GM23338 (cell line): ENCODE results near the gene CUEDC1. TPM values are rescaled to one million over a fixed set of nuclear protein-coding genes. Genes with fewer than 3 reads are reported as not detected.

Experiments
- ATAC-seq: fragments of 200-7000 bp; cut with Tn5 transposase; 3 replicates; pipeline ENCODE4 v1.9.1; 2020
- DNase-seq: peaks from one replicate; pipeline ENCODE4 v3.0.0-alpha.2; 2015; ENCODE audit warnings: low spot score
- H2AFZ ChIP-seq: fragments of 200-600 bp; sonication (generic); 2 replicates; pipeline ENCODE4 v1.8.0; 2016; ENCODE audit warnings: antibody characterized with exemption, mild to moderate bottlenecking, moderate library complexity
- H3F3A ChIP-seq: fragments of 200-600 bp; sonication (generic); replicated peaks from 2 replicates; pipeline ENCODE4 v1.8.0; 2017; ENCODE audit warnings: antibody characterized with exemption, mixed run types, low read depth
- H3K27ac ChIP-seq: fragments of 200-600 bp; sonication (generic); 2 replicates; pipeline ENCODE4 v1.6.1; 2016; ENCODE audit warnings: low read depth
- H3K27me3 ChIP-seq: fragments of 200-600 bp; sonication (generic); 2 replicates; pipeline ENCODE4 v1.8.0; 2016; ENCODE audit warnings: mild to moderate bottlenecking, mixed run types, moderate library complexity; ENCODE audit not compliant: insufficient read depth
- H3K36me3 ChIP-seq: fragments of 200-600 bp; sonication (generic); 2 replicates; pipeline ENCODE4 v1.8.0; 2016; ENCODE audit warnings: mild to moderate bottlenecking; ENCODE audit not compliant: insufficient read depth
- H3K4me1 ChIP-seq: fragments of 200-600 bp; sonication (generic); 2 replicates; pipeline ENCODE4 v1.8.0; 2016; ENCODE audit warnings: mild to moderate bottlenecking, moderate library complexity; ENCODE audit not compliant: insufficient read depth
- H3K4me2 ChIP-seq: fragments of 200-600 bp; sonication (generic); 2 replicates; pipeline ENCODE4 v1.7.1; 2017; ENCODE audit warnings: mixed run types
- H3K4me3 ChIP-seq: fragments of 200-600 bp; sonication (generic); 2 replicates; pipeline ENCODE4 v1.6.1; 2016; ENCODE audit warnings: mixed run types
- H3K79me2 ChIP-seq: fragments of 200-600 bp; sonication (generic); replicated peaks from 2 replicates; pipeline ENCODE4 v1.8.0; 2017; ENCODE audit warnings: mild to moderate bottlenecking; ENCODE audit not compliant: insufficient read depth
- H3K9me2 ChIP-seq: fragments of 200-600 bp; sonication (generic); 2 replicates; pipeline ENCODE4 v1.8.0; 2017; ENCODE audit not compliant: insufficient read depth
- H4K20me1 ChIP-seq: fragments of 200-600 bp; sonication (generic); replicated peaks from 2 replicates; pipeline ENCODE4 v1.8.0; 2017; ENCODE audit warnings: mild to moderate bottlenecking; ENCODE audit not compliant: insufficient read depth
- H3K27ac Mint-ChIP-seq: 2 replicates; pipeline ENCODE4 v1.8.0; 2020; ENCODE audit warnings: inconsistent platforms, mild to moderate bottlenecking, moderate library complexity, mixed read lengths
- H3K27me3 Mint-ChIP-seq: 3 replicates; pipeline ENCODE4 v1.8.0; 2022; ENCODE audit warnings: low read depth, mild to moderate bottlenecking, moderate library complexity, mixed read lengths, inconsistent platforms; ENCODE audit not compliant: insufficient read depth, poor library complexity
- H3K36me3 Mint-ChIP-seq: 3 replicates; pipeline ENCODE4 v1.8.0; 2021; ENCODE audit warnings: low read depth, mild to moderate bottlenecking, inconsistent platforms, moderate library complexity, mixed read lengths
- H3K4me1 Mint-ChIP-seq: 3 replicates; pipeline ENCODE4 v1.8.0; 2020; ENCODE audit warnings: mild to moderate bottlenecking, inconsistent platforms, mixed read lengths
- H3K4me3 Mint-ChIP-seq: 3 replicates; pipeline ENCODE4 v1.8.0; 2021; ENCODE audit warnings: moderate library complexity, mild to moderate bottlenecking, inconsistent platforms, mixed read lengths
- H3K9me3 Mint-ChIP-seq: 3 replicates; pipeline ENCODE4 v1.8.0; 2020; ENCODE audit warnings: moderate library complexity, mild to moderate bottlenecking, inconsistent platforms, mixed read lengths
- CREB1 ChIP-seq: fragments of 250-450 bp; sonication (Bioruptor Pico); IDR thresholded peaks from 2 replicates; pipeline ENCODE4 v1.5.0; 2020; ENCODE audit warnings: low read depth, mild to moderate bottlenecking, moderate library complexity
- EZH2 ChIP-seq: fragments of 200-600 bp; sonication (generic); IDR thresholded peaks from one replicate; pipeline ENCODE4 v1.8.0; 2017; ENCODE audit warnings: antibody characterized with exemption, mild to moderate bottlenecking, low read depth; ENCODE audit not compliant: unreplicated experiment
- EZH2phosphoT487 ChIP-seq: fragments of 200-600 bp; sonication (generic); IDR thresholded peaks from one replicate; pipeline ENCODE4 v1.8.1; 2018; ENCODE audit warnings: antibody characterized with exemption; ENCODE audit not compliant: unreplicated experiment
- JUNB ChIP-seq: IDR thresholded peaks from one replicate; pipeline ENCODE4 v1.6.1; 2016; ENCODE audit warnings: antibody characterized with exemption; ENCODE audit not compliant: unreplicated experiment
- NANOG ChIP-seq: IDR thresholded peaks from 2 replicates; pipeline ENCODE4 v1.6.1; 2016; ENCODE audit warnings: antibody characterized with exemption, borderline replicate concordance
- POLR2AphosphoS5 ChIP-seq: IDR thresholded peaks from 2 replicates; pipeline ENCODE4 v1.6.1; 2016; ENCODE audit warnings: antibody characterized with exemption, low read depth
- STAT1 ChIP-seq: IDR thresholded peaks from one replicate; pipeline ENCODE4 v1.6.1; 2016; ENCODE audit warnings: antibody characterized with exemption; ENCODE audit not compliant: unreplicated experiment
- ZNF331 ChIP-seq: fragments of 250-450 bp; sonication (Bioruptor Pico); IDR thresholded peaks from 2 replicates; pipeline ENCODE4 v1.5.0; 2020; ENCODE audit warnings: low read depth, mild to moderate bottlenecking, moderate library complexity
- polyA plus RNA-seq: library from polyadenylated mRNA; unstranded; fragments of >200 nt; fragmentation: Nextera tagmentation; extraction: Ambion mirVana; gene quantifications from 2 replicates; pipeline ENCODE4 v1.2.1, GENCODE V29; 2016
- total RNA-seq: library from RNA; depleted of rRNA; stranded (reverse); fragments of >200 nt; shearing (Covaris generic); gene quantifications from 2 replicates; pipeline ENCODE4 v1.2.3, GENCODE V29; 2014
- TF ChIP-seq, protein P1 (sequence below): IDR thresholded peaks from one replicate; pipeline ENCODE4 v1.6.1; 2018; ENCODE audit warnings: antibody characterized with exemption; ENCODE audit not compliant: unreplicated experiment
- TF ChIP-seq, protein P2 (sequence below): IDR thresholded peaks from 2 replicates; pipeline ENCODE4 v1.6.1; 2016; ENCODE audit warnings: antibody characterized with exemption

CUEDC1 gene
- total and polyA plus RNA-seq, 2 experiments from 2014 or later, result 3.0 to 7.7 TPM

DNA sequence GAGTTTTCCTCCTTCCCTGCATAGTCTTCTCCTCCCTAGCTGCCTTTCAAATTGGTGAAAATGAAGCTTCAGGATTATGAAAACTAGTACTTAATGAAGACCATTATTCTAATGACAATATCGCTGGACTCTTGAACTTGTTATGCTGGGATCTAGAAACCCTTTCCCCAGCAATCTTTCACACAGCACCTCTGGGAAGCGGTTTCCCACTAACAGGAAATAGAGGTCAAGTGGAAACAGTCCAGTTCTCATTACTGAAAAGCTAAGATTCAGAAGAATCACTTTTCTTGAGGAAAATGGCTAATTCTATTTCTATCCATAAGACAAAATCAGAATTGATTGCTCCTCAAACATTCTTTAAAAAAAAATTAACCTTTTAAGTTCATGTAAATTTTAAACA is 34.8 kb upstream of the CUEDC1 start (continued):
- TF ChIP-seq, protein P1, sequence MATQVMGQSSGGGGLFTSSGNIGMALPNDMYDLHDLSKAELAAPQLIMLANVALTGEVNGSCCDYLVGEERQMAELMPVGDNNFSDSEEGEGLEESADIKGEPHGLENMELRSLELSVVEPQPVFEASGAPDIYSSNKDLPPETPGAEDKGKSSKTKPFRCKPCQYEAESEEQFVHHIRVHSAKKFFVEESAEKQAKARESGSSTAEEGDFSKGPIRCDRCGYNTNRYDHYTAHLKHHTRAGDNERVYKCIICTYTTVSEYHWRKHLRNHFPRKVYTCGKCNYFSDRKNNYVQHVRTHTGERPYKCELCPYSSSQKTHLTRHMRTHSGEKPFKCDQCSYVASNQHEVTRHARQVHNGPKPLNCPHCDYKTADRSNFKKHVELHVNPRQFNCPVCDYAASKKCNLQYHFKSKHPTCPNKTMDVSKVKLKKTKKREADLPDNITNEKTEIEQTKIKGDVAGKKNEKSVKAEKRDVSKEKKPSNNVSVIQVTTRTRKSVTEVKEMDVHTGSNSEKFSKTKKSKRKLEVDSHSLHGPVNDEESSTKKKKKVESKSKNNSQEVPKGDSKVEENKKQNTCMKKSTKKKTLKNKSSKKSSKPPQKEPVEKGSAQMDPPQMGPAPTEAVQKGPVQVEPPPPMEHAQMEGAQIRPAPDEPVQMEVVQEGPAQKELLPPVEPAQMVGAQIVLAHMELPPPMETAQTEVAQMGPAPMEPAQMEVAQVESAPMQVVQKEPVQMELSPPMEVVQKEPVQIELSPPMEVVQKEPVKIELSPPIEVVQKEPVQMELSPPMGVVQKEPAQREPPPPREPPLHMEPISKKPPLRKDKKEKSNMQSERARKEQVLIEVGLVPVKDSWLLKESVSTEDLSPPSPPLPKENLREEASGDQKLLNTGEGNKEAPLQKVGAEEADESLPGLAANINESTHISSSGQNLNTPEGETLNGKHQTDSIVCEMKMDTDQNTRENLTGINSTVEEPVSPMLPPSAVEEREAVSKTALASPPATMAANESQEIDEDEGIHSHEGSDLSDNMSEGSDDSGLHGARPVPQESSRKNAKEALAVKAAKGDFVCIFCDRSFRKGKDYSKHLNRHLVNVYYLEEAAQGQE, result no peak
- TF ChIP-seq EZH2phosphoT487, result no peak
- no peak for TF ChIP-seq STAT1
- no peak for TF ChIP-seq NANOG
- no peak for TF ChIP-seq JUNB
- TF ChIP-seq, protein P2, sequence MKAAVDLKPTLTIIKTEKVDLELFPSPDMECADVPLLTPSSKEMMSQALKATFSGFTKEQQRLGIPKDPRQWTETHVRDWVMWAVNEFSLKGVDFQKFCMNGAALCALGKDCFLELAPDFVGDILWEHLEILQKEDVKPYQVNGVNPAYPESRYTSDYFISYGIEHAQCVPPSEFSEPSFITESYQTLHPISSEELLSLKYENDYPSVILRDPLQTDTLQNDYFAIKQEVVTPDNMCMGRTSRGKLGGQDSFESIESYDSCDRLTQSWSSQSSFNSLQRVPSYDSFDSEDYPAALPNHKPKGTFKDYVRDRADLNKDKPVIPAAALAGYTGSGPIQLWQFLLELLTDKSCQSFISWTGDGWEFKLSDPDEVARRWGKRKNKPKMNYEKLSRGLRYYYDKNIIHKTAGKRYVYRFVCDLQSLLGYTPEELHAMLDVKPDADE, result no peak
- TF ChIP-seq CREB1 (CRISPR knock-in tag), result no peak
- TF ChIP-seq ZNF331, result no peak
- no peak for TF ChIP-seq EZH2

DNA sequence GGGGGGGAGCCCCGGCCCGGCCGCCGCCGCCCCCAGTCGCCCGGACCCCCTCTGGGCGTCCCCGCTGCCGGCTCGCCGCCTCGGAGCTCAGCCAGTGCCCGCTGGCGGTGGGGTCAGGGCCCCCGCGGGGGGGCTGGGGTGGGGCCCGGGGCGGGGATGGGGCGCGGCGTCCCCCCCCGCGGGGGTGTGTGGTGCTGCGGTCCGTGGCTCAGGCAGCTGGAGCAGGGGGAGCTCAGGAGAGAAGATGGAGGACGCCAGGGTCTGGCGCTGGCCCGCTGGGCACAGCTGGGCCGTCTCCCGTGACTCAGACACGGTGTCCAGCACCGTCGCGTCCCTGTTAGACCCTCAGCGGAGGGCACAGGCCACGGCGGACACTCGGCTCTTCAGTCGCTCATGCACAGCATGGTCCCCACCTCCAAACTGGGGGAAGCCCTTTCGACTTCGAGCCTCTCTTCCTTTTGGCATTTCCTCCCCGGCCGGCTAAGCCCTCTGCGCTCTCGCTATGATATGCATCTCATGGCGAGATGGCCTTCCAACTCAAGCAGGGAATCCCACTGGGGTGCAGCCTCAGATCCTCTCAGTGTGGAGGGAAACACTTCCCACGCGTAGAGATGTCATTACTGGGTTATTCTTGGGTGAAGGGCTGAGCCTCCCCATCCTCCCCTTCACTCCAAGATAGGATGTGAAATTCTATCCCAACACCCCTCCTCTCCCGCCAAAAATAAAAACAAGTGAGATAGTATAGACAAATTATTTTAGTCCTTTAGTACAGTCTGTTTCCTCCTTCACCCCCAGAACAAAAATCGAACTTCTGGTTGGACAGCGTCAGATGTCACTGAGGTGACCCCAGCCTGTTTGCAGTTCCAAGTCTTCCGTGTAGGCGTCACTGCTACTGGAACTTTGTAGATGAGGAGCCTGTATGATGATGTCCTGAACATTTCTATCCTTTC is 33.4 kb upstream of the CUEDC1 start:
- H3K79me2 ChIP-seq, result peaks cover 38% of the 10 kb centered on the region
- no peak overlapping the region for H2AFZ ChIP-seq
- peaks cover 6% of the 10 kb centered on the region for H3F3A ChIP-seq
- no peaks in the 10 kb centered on the region for H3K27me3 ChIP-seq
- no peaks in the 10 kb centered on the region; the same call in 2 of the 3 replicates for H3K9me3 Mint-ChIP-seq
- H3K27me3 Mint-ChIP-seq, result peaks cover 11% of the 10 kb centered on the region
- peaks cover 8% of the 10 kb centered on the region; the same call in 1 of the 3 replicates for H3K36me3 Mint-ChIP-seq
- peaks cover 14% of the 10 kb centered on the region for H4K20me1 ChIP-seq
- peaks cover 61% of the 10 kb centered on the region for H3K4me1 Mint-ChIP-seq
- H3K4me3 Mint-ChIP-seq, result peak overlapping the region; percentile 91
- H3K4me2 ChIP-seq, result peak overlapping the region; percentile 86
- H3K9me2 ChIP-seq, result no peaks in the 10 kb centered on the region
- peaks cover 18% of the 10 kb centered on the region for H3K4me1 ChIP-seq
- H3K36me3 ChIP-seq, result no peaks in the 10 kb centered on the region
- ATAC-seq (peak; percentile 55), DNase-seq (peak; percentile 67)
- TF ChIP-seq POLR2AphosphoS5, result peak; percentile 66
- TF ChIP-seq, protein P2, result no peak
- peak overlapping the region; percentile 74; the same call in 1 of the 2 replicates for H3K27ac ChIP-seq
- peak overlapping the region; percentile 60 for H3K27ac Mint-ChIP-seq
- H3K4me3 ChIP-seq, result peak overlapping the region; percentile 75
